HepG2 (cell line): ENCODE results near the gene FGF2. TPM values are rescaled to one million over a fixed set of nuclear protein-coding genes. Genes with fewer than 3 reads are reported as not detected.

Experiments
- ATAC-seq: fragments of 200-7000 bp; cut with Tn5 transposase; 3 replicates; pipeline ENCODE4 v1.9.1; 2020; ENCODE audit warnings: mild to moderate bottlenecking, moderate library complexity
- BruUV-seq: library from RNA; stranded (reverse); fragments of 400-500 nt; replicated peaks from 2 replicates; lab custom pipeline; 2021; lab: Mats Ljungman, UMichigan
- CTCF ChIA-PET: fragments of 300-600 bp; formaldehyde crosslinking; extraction: SDS; loops from one replicate; lab custom pipeline; 2021; ENCODE audit warnings: low total read pairs, inconsistent platforms, low intra/inter-chr PET ratio; lab: Yijun Ruan, JAX
- POLR2A ChIA-PET: fragments of 350-600 bp; sonication (Branson Sonifier 250); formaldehyde crosslinking; loops from one replicate; lab custom pipeline; 2020; ENCODE audit warnings: antibody characterized with exemption, inconsistent platforms; lab: Yijun Ruan, JAX
- DNase-seq: peaks from one replicate; pipeline ENCODE4 v3.0.0-alpha.2; 2015; ENCODE audit warnings: low spot score
- FAIRE-seq: peaks from 3 replicates; lab custom pipeline; 2011; peaks lifted over from hg19 to GRCh38; lab: Jason Lieb, UNC
- H2AFZ ChIP-seq: one replicate; pipeline ENCODE4 v1.6.1; 2011; ENCODE audit warnings: low read length, inconsistent platforms
- H3K27ac ChIP-seq: fragments of 300-600 bp; 3 replicates; pipeline ENCODE4 v1.8.0; 2011; ENCODE audit warnings: mixed run types, mild to moderate bottlenecking, mixed read lengths, low read length, inconsistent platforms; ENCODE audit not compliant: insufficient read depth; ENCODE audit errors: extremely low read length
- H3K27me3 ChIP-seq, 2 experiments: fragments of 200-600 bp in 1 of 2; 2 replicates in 1 of 2; 3 replicates in 1 of 2; pipeline versions ENCODE4 v1.6.0 to v1.8.0; 2011; ENCODE audit warnings: low read length in 2 of 2, mild to moderate bottlenecking in 2 of 2, moderate library complexity in 2 of 2, inconsistent platforms in 1 of 2; ENCODE audit not compliant: insufficient read depth in 2 of 2, control insufficient read depth in 1 of 2
- H3K36me3 ChIP-seq, 2 experiments: fragments of 200-600 bp in 1 of 2; replicated peaks in 1 of 2; 2 replicates in 1 of 2; 3 replicates in 1 of 2; pipeline versions ENCODE4 v1.5.1 to v1.8.0; 2011; ENCODE audit warnings: low read length in 2 of 2, inconsistent platforms in 1 of 2; ENCODE audit not compliant: insufficient read depth in 2 of 2, control insufficient read depth in 1 of 2
- H3K4me1 ChIP-seq: 2 replicates; pipeline ENCODE4 v1.5.1; 2012; ENCODE audit warnings: low read length, inconsistent platforms; ENCODE audit not compliant: insufficient read depth
- H3K4me2 ChIP-seq: 2 replicates; pipeline ENCODE4 v1.6.0; 2011; ENCODE audit warnings: low read depth, low read length, inconsistent platforms
- H3K4me3 ChIP-seq, 3 experiments: fragments of 200-600 bp in 1 of 3; sonication (generic), shearing (Covaris generic) in 1 of 3; replicated peaks in 1 of 3; 2 replicates each; pipeline ENCODE4 v1.5.1; 2011 to 2016; ENCODE audit warnings: low read length in 3 of 3, inconsistent platforms in 2 of 3, low read depth in 2 of 3, mild to moderate bottlenecking in 2 of 3, control low read depth in 1 of 3, mixed read lengths in 1 of 3; ENCODE audit not compliant: insufficient read depth in 1 of 3
- H3K79me2 ChIP-seq: one replicate; pipeline ENCODE4 v1.6.1; 2011; ENCODE audit warnings: low read length, inconsistent platforms; ENCODE audit not compliant: insufficient read depth
- H3K9ac ChIP-seq: 2 replicates; pipeline ENCODE4 v1.6.0; 2011; ENCODE audit warnings: mild to moderate bottlenecking, low read depth, low read length, inconsistent platforms; ENCODE audit not compliant: insufficient read depth
- H3K9me3 ChIP-seq: 2 replicates; pipeline ENCODE4 v1.5.1; 2012; ENCODE audit warnings: mild to moderate bottlenecking, low read length
- H4K20me1 ChIP-seq: 2 replicates; pipeline ENCODE4 v1.6.0; 2011; ENCODE audit warnings: inconsistent platforms, mild to moderate bottlenecking, low read length, moderate library complexity; ENCODE audit not compliant: insufficient read depth
- BORCS8-MEF2B ChIP-seq: sonication (generic); formaldehyde crosslinking; IDR thresholded peaks from 2 replicates; pipeline ENCODE4 v1.8.0; 2022; ENCODE audit warnings: mild to moderate bottlenecking, missing genetic modification reagents
- CEBPG ChIP-seq: IDR thresholded peaks from 2 replicates; pipeline ENCODE4 v1.6.1; 2016
- IRF2 ChIP-seq: IDR thresholded peaks from 2 replicates; pipeline ENCODE4 v1.6.1; 2018; ENCODE audit warnings: missing genetic modification reagents, missing compliant biosample characterization
- MYC ChIP-seq: sonication (generic); formaldehyde crosslinking; IDR thresholded peaks from 2 replicates; pipeline ENCODE4 v1.9.0; 2021; ENCODE audit warnings: missing genetic modification reagents, borderline replicate concordance
- NR2F1 ChIP-seq, 2 experiments: fragments of 450-650 bp in 1 of 2; formaldehyde crosslinking in 1 of 2; IDR thresholded peaks; 2 replicates each; pipeline versions ENCODE4 v1.5.0 to v1.6.1; 2016 to 2020; ENCODE audit warnings: mild to moderate bottlenecking in 1 of 2, missing compliant biosample characterization in 1 of 2, missing genetic modification reagents in 1 of 2, moderate library complexity in 1 of 2
- POGZ ChIP-seq: sonication (generic); formaldehyde crosslinking; IDR thresholded peaks from 2 replicates; pipeline ENCODE4 v1.4.0; 2020; ENCODE audit warnings: mild to moderate bottlenecking, missing genetic modification reagents
- SAP130 ChIP-seq: IDR thresholded peaks from 2 replicates; pipeline ENCODE4 v1.6.1; 2016; ENCODE audit warnings: low read depth
- SRF ChIP-seq: IDR thresholded peaks from 2 replicates; pipeline ENCODE4 v1.6.1; 2011; ENCODE audit warnings: mild to moderate bottlenecking, low read depth, low read length, moderate library complexity
- TOPORS ChIP-seq: sonication (generic); formaldehyde crosslinking; IDR thresholded peaks from 2 replicates; pipeline ENCODE4 v1.8.0; 2023; ENCODE audit warnings: mild to moderate bottlenecking, missing genetic modification reagents
- U2AF1 ChIP-seq: fragments of 200-400 bp; formaldehyde crosslinking; optimal IDR thresholded peaks from 2 replicates; pipeline ENCODE3; 2017; ENCODE audit warnings: mild to moderate bottlenecking, low read depth, low read length
- ZBTB38 ChIP-seq: sonication (generic); formaldehyde crosslinking; IDR thresholded peaks from 2 replicates; pipeline ENCODE4 v1.5.1; 2020; ENCODE audit warnings: mild to moderate bottlenecking, missing genetic modification reagents
- ZNF326 ChIP-seq: sonication (generic); formaldehyde crosslinking; IDR thresholded peaks from 2 replicates; pipeline ENCODE4 v1.4.0; 2020; ENCODE audit warnings: missing genetic modification reagents, borderline replicate concordance
- ZNF879 ChIP-seq: sonication (generic); formaldehyde crosslinking; IDR thresholded peaks from 2 replicates; pipeline ENCODE4 v1.8.1; 2023; ENCODE audit warnings: missing genetic modification reagents
- WGBS: methylation state at CpG from one replicate; pipeline ENCODE4 v1.1.6; 2017; ENCODE audit warnings: low lambda C conversion rate; 5-methylcytosine and 5-hydroxymethylcytosine counted together
- in situ Hi-C: cut with HindIII; loops from 2 replicates; pipeline ENCODE4 v1.10.0; 2017; ENCODE audit warnings: low pct_unique_long_range_greater_than_20kb; ENCODE audit not compliant: extremely low pct_ligation_motif_present
- intact Hi-C: fragments of 100-400 bp; cut with micrococcal nuclease; formaldehyde crosslinking; loops from one replicate; pipeline ENCODE4 v1.10.0; 2022; ENCODE audit not compliant: unreplicated experiment
- polyA plus RNA-seq, 8 experiments: library from polyadenylated mRNA; depleted of rRNA in 3 of 8; stranded (reverse) in 7 of 8; unstranded in 1 of 8; fragments of >200 nt; fragmentation: Illumina TruSeq in 4 of 8; extraction: Trizol in 4 of 8; gene quantifications; 2 replicates each; pipeline versions ENCODE4 v1.2.1 to v1.2.3, GENCODE V29; 2011 to 2016; ENCODE audit warnings: low read depth in 4 of 8, missing spikeins in 1 of 8, mixed read lengths in 1 of 8; ENCODE audit not compliant: insufficient read depth in 1 of 8
- total RNA-seq, 5 experiments: library from RNA; depleted of rRNA; stranded (reverse); fragments of >200 nt; fragmentation: Illumina TruSeq; extraction: Trizol; gene quantifications; 2 replicates each; pipeline ENCODE4 v1.2.3, GENCODE V29; 2016; ENCODE audit warnings: low read depth in 1 of 5
- TF ChIP-seq, protein P1 (sequence below): sonication (generic); formaldehyde crosslinking; IDR thresholded peaks from 2 replicates; pipeline ENCODE4 v1.5.0; 2020; ENCODE audit warnings: missing genetic modification reagents, mild to moderate bottlenecking, borderline replicate concordance
- TF ChIP-seq, protein P2 (sequence below): sonication (generic); formaldehyde crosslinking; conservative IDR thresholded peaks from 2 replicates; pipeline ENCODE4 v1.4.0; 2020; ENCODE audit warnings: missing genetic modification reagents
- TF ChIP-seq, protein P3 (sequence below): sonication (generic); formaldehyde crosslinking; IDR thresholded peaks from 2 replicates; pipeline ENCODE4 v1.5.0; 2020; ENCODE audit warnings: missing genetic modification reagents
- TF ChIP-seq, protein P4 (sequence below): sonication (generic); formaldehyde crosslinking; IDR thresholded peaks from 2 replicates; pipeline ENCODE4 v1.4.0; 2020; ENCODE audit warnings: mild to moderate bottlenecking, missing genetic modification reagents
- TF ChIP-seq, protein P5 (sequence below): sonication (generic); formaldehyde crosslinking; IDR thresholded peaks from 2 replicates; pipeline ENCODE4 v1.4.0; 2020; ENCODE audit warnings: missing genetic modification reagents, borderline replicate concordance
- TF ChIP-seq, protein P6 (sequence below): sonication (generic); formaldehyde crosslinking; IDR thresholded peaks from 2 replicates; pipeline ENCODE4 v1.4.0; 2020; ENCODE audit warnings: mild to moderate bottlenecking, missing genetic modification reagents

The FGF2 gene
- total and polyA plus RNA-seq, 2 of the 13 experiments (the other 11 are each of a cell fraction or from before 2014, with no cell fraction given), result 0.01 to 0.02 TPM

DNA sequence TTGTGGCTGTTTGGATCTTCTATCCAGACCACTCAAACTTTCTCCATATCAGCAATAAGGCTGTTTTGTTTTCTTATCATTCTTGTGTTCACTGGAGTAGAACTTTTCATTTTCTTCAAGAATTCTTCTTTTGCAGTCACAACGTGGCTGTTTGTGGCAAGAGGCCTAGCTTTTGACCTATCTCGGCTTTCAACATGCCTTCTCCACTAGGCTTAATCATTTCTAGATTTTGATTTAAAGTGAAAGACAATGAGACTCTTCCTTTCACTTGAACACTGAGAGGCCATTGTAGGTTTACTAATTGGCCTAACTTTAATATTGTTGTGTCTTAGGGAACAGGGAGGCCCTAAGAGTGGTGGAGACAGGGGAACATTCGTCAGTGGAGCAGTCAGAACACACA lies 19.1 kb downstream of the FGF2 start:
- POLR2A ChIA-PET, result interaction anchor here (1.2 kb wide), 1 partner anchor 9 kb away, joined by 3 read pairs; no protein-coding TSS in a partner anchor
- Histone ChIP-seq H2AFZ (no peak overlapping the region), H3K79me2 (no peaks in the 10 kb centered on the region), H3K36me3 (no peaks in the 10 kb centered on the region), H3K4me2 (no peak overlapping the region), H3K27ac (no peak overlapping the region), H3K9ac (no peak overlapping the region), H3K27me3 (no peaks in the 10 kb centered on the region), H3K4me3 (no peak overlapping the region), H4K20me1 (no peaks in the 10 kb centered on the region), H3K4me1 (no peaks in the 10 kb centered on the region), H3K9me3 (no peaks in the 10 kb centered on the region)
- in situ Hi-C loops (no loop called here), intact Hi-C loops (no loop called here)
- 33% methylated on average over 3 of the region's 3 CpGs for WGBS
- ATAC-seq (no peak), FAIRE-seq (no peak), DNase-seq (no peak)
- BruUV-seq, result no TSS peak
- CTCF ChIA-PET, result no interaction called here
- TF ChIP-seq IRF2 (CRISPR knock-in tag) (no peak), POGZ (CRISPR knock-in tag) (no peak), BORCS8-MEF2B (no peak), TOPORS (no peak), ZNF879 (CRISPR knock-in tag) (no peak), U2AF1 (no peak), CEBPG (CRISPR knock-in tag) (no peak), SRF (no peak), SAP130 (CRISPR knock-in tag) (no peak), NR2F1 (CRISPR knock-in tag; IDR thresholded peaks at IDR 0.05) (no peak), MYC (CRISPR knock-in tag) (no peak), ZBTB38 (CRISPR knock-in tag) (no peak), ZNF326 (CRISPR knock-in tag) (no peak)
- TF ChIP-seq, protein P1, sequence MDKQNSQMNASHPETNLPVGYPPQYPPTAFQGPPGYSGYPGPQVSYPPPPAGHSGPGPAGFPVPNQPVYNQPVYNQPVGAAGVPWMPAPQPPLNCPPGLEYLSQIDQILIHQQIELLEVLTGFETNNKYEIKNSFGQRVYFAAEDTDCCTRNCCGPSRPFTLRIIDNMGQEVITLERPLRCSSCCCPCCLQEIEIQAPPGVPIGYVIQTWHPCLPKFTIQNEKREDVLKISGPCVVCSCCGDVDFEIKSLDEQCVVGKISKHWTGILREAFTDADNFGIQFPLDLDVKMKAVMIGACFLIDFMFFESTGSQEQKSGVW (CRISPR knock-in tag), result no peak
- TF ChIP-seq, protein P2, sequence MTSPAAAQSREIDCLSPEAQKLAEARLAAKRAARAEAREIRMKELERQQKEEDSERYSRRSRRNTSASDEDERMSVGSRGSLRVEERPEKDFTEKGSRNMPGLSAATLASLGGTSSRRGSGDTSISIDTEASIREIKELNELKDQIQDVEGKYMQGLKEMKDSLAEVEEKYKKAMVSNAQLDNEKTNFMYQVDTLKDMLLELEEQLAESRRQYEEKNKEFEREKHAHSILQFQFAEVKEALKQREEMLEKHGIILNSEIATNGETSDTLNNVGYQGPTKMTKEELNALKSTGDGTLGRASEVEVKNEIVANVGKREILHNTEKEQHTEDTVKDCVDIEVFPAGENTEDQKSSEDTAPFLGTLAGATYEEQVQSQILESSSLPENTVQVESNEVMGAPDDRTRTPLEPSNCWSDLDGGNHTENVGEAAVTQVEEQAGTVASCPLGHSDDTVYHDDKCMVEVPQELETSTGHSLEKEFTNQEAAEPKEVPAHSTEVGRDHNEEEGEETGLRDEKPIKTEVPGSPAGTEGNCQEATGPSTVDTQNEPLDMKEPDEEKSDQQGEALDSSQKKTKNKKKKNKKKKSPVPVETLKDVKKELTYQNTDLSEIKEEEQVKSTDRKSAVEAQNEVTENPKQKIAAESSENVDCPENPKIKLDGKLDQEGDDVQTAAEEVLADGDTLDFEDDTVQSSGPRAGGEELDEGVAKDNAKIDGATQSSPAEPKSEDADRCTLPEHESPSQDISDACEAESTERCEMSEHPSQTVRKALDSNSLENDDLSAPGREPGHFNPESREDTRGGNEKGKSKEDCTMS (CRISPR knock-in tag), result no peak
- TF ChIP-seq, protein P3, sequence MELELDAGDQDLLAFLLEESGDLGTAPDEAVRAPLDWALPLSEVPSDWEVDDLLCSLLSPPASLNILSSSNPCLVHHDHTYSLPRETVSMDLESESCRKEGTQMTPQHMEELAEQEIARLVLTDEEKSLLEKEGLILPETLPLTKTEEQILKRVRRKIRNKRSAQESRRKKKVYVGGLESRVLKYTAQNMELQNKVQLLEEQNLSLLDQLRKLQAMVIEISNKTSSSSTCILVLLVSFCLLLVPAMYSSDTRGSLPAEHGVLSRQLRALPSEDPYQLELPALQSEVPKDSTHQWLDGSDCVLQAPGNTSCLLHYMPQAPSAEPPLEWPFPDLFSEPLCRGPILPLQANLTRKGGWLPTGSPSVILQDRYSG (CRISPR knock-in tag), result no peak
- TF ChIP-seq, protein P4, sequence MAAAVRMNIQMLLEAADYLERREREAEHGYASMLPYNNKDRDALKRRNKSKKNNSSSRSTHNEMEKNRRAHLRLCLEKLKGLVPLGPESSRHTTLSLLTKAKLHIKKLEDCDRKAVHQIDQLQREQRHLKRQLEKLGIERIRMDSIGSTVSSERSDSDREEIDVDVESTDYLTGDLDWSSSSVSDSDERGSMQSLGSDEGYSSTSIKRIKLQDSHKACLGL (CRISPR knock-in tag), result no peak
- TF ChIP-seq, protein P5, sequence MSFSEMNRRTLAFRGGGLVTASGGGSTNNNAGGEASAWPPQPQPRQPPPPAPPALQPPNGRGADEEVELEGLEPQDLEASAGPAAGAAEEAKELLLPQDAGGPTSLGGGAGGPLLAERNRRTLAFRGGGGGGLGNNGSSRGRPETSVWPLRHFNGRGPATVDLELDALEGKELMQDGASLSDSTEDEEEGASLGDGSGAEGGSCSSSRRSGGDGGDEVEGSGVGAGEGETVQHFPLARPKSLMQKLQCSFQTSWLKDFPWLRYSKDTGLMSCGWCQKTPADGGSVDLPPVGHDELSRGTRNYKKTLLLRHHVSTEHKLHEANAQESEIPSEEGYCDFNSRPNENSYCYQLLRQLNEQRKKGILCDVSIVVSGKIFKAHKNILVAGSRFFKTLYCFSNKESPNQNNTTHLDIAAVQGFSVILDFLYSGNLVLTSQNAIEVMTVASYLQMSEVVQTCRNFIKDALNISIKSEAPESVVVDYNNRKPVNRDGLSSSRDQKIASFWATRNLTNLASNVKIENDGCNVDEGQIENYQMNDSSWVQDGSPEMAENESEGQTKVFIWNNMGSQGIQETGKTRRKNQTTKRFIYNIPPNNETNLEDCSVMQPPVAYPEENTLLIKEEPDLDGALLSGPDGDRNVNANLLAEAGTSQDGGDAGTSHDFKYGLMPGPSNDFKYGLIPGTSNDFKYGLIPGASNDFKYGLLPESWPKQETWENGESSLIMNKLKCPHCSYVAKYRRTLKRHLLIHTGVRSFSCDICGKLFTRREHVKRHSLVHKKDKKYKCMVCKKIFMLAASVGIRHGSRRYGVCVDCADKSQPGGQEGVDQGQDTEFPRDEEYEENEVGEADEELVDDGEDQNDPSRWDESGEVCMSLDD (CRISPR knock-in tag), result no peak
- TF ChIP-seq, protein P6, sequence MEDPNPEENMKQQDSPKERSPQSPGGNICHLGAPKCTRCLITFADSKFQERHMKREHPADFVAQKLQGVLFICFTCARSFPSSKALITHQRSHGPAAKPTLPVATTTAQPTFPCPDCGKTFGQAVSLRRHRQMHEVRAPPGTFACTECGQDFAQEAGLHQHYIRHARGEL, result no peak
